ENCODE measurements around the gene IRF7.
A peak's percentile ranks its signal among the peaks of the same experiment; 100 is the strongest.
"Not testable (repeated sequence)": the region's sequence is repeated elsewhere in the genome, so short reads cannot be mapped to it uniquely, and the experiment has no call there.

Gene IRF7

DNA sequence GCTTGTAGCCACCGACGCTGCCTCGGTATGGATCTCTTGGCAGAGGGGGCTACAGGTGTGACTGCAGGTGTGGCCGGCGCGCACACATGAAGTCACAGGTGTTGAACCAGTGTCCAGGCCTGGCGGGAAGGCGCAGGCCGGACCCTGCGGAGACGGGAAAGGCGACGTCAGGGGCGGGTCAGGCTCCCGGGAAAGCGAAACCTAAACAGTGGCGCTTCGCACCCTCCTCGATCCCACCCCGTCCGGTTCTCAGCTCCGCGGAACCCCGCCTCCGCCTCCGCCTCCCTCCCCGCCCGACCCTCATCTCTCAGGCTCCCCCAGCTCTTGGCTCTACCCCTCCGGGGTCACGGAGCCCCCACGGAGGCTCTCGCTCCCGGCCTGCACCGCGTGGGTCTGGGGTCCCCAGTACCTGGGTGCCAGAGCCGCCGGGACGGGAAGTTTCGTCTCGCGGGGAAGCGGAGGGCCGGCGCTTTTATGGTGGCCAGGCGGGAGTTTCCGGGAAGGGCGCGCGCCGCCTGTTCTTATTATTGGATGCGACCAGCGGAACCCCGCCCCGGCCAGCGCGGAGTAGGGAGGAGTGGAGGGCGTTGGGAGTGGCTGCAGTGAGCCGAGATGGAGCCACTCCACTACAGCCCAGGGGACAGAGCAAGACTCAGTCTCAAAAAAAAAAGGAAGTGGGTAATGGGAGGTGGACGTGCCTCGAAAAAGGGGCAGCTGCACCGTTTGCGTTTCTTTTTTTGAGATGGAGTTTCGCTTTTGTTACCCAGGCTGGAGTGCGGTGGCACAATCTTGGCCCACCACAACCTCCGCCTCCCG, at the start of gene IRF7:
IRF7 (minus strand) TSS at position 447 of the 816 bp plus-strand sequence. CDS start 586 bp downstream, outside the sequence.
- DNase-seq (ENCODE audit: low read depth, low spot score), result peak; percentile 41

DNA sequence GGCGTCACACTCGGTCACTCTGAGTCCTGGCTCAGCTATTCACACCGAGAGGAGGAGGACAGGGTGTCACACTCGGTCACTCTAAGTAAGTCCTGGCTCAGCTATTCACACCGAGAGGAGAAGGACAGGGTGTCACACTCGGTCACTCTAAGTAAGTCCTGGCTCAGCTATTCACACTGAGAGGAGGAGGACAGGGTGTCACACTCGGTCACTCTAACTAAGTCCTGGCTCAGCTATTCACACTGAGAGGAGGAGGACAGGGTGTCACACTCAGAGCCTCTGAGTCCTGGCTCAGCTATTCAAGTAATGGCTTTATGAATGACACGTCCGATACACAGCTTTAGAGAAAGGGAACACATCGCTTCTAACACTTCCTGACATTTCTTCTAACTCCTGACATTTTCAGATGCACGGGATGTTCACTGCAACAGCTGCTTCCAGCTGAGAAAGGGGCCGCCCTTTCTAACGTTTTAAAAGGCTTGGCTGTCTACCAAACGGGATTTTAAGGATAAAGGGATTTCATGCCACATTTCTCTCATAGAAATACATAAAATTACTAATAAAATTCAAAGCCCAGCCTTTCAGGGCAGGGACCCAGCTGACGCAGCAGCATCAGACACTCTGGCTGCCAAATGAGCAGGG, 49.4 kb upstream of the IRF7 start:
- DNase-seq (ENCODE audit: low read depth, low spot score), result no peak

DNA sequence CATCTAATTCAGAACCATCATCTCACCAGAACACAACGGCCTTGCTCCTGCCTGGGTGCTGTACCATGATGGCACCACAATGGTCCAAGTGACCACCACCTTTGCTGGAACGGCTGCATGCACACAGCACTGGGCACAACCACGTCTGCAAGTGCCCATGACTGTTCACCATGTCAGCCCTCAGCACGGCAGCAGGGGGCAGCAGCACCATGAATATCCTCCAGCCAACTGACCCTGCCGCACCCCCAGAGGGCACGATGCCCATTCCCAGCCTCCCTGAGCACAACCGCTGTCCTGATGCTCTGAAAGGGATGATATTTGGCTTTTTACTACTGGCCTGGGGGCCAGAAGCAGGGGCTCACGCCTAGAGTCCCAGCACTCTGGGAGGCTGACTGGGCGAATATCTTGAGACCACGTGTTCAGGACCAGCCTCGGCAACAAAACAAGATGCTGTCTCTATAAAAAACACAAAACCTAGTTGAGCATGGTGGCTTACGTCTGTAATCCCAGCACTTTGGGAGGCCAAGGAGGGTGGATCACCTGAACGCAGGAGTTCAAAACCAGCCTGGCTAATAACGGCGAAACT, 47.0 kb upstream of the IRF7 start:
- DNase-seq (ENCODE audit: low read depth, low spot score), result no peak

- DNase-seq (ENCODE audit: low read depth, low spot score), result no peak
Measured at GRCh38 chr11:660681-661444, 45.1 kb upstream of the IRF7 start.

GRCh38 chr11:660281-660680, 44.5 kb upstream of the IRF7 start:
- DNase-seq (ENCODE audit: low read depth, low spot score), result no peak

GRCh38 chr11:659532-660085, 43.9 kb upstream of the IRF7 start:
- no peak for DNase-seq (ENCODE audit: low read depth, low spot score)

GRCh38 chr11:657691-658126, 42.0 kb upstream of the IRF7 start:
- no peak for DNase-seq (ENCODE audit: low read depth, low spot score)

DNA sequence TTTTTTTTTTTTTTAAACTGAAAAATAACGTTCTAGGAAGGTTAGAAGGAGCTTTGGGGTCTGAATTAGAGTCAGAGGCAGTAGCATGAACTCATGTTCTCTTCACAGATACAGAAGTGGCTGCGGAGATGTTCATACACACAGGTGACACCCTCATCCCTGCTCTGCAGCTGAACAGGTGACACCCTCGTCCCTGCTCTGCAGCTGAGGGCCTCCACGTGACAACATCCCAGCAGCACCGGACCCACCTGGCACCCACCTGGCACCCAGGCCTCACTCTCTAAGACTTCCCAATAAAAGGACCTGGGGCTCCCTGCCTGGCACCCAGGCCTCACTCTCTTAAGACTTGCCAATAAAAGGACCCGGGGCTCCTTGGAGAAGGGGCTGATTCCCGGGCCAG, 41.1 kb upstream of the IRF7 start:
- no peak for DNase-seq (ENCODE audit: low read depth, low spot score)

DNA sequence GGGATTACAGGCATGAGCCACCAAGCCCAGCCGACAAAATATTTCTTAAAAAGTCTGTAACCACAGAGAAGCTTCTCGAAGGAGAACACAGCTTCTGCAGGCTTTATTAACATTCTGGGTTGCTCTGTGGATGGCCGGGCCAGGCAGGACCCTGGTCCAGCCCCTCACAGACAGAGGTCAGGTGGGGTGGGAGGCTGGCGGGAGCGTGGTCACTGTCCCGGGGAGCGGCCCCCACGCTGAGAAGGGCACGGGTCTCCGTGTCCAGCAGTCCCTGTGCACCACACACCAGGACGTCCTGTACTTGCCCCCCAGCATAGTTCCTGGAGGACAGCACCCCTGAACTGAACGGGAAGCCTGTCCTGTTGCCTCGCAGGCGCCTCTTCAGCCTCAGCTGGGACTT, 40.7 kb upstream of the IRF7 start:
- no peak for DNase-seq (ENCODE audit: low read depth, low spot score)

DNA sequence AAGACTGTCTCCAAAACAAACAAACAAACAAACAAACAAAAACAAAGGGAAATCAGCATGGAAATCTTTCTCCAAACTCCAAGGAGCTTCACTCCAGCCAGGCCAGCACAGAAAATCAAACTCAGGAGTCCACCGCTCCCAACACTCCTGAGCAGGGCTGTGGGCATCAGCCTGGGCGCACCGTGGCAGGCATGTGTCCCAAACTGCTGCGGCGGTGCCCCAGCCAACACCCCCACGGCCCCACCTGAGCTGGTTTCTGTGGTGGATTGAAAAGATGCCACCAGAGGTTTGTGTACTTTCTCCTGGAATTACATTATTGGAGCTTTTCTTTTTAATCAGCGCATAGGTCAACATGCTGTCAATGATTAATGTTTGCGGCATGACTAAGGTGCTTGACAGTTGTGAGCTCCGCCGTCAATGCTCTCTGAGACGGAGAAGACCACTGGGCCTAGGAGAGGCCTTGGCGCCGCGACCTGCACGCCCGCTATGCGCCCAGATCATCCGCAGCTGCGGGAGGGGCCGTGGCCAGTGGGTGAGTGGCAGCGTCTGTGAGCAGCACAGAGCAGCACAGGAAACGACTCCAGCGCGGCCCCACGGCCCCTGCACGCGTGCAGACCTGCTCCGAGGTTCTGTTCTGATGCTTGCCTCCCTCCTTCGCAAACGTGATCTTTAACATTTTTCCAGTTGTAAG, 39.4 kb upstream of the IRF7 start:
- no peak for DNase-seq (ENCODE audit: low read depth, low spot score)

- not testable (repeated sequence) for DNase-seq (ENCODE audit: low read depth, low spot score)
Measured at GRCh38 chr11:654444-654843, 38.7 kb upstream of the IRF7 start.

DNA sequence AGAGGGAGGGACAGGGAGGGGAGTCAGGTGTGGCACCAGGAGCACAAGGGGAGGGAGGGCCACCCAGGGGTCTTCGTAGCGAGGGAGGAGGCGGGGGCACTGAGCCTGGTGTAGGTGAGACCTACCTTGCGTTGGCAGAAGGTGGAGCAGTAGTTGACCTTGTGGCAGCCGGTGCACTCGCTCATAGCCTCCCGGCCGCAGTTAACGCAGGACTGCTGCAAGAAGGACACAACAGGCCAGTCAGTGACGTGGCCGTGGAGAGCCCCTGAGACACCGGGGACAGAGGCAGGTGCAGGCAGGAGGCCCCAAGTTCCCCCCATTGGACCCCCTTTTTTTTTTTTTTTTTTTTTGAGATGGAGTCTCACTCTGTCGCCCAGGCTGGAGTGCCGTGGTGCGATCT, 38.1 kb upstream of the IRF7 start:
- DNase-seq (ENCODE audit: low read depth, low spot score), result no peak

DNA sequence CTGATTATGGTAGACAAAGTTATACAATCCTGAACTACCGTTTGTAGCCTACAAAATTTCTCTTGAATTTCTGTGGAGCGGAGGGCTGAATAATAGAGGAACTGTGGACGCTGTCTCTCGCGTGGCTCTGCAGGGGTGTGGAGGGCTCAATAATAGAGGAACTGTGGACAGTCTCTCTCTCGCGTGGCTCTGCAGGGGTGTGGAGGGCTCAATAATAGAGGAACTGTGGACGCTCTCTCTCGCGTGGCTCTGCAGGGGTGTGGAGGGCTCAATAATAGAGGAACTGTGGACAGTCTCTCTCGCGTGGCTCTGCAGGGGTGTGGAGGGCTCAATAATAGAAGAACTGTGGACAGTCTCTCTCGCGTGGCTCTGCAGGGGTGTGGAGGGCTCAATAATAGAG, 37.4 kb upstream of the IRF7 start:
- DNase-seq (ENCODE audit: low read depth, low spot score), result not testable (repeated sequence)

DNA sequence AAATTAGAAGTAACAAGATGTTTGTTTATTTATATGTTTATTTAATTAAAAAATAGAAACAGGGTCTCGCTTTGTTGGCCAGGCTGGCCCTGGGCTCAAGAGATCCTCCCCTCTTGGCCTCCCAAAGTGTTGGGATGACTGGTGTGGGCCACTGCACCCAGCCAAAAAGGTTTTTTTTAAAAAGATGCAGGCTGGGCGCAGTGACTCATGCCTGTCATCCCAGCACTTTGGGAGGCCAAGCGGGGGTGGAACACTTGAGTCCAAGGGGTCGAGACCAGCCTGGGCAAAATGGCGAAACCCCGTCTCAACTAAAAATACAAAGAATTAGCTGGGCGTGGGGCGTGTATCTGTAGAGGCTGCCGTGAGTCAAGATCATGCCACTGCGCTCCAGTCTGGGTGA, 34.7 kb upstream of the IRF7 start:
- no peak for DNase-seq (ENCODE audit: low read depth, low spot score)

DNA sequence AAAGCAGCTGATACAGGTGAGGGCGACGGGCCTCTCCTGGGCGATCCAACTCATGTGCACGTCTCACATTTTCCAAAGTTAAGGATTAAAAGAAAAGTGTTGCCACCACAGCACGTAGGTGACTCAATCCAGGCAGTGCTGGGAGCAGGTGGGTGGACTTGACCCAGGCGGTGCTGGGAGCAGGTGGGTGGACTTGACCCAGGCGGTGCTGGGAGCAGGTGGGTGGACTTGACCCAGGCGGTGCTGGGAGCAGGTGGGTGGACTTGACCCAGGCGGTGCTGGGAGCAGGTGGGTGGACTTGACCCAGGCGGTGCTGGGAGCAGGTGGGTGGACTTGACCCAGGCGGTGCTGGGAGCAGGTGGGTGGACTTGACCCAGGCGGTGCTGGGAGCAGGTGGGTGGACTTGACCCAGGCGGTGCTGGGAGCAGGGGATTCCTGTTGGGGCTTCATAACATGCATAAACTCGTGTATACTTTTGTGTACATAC, 32.0 kb upstream of the IRF7 start:
- not testable (repeated sequence) for DNase-seq (ENCODE audit: low read depth, low spot score)

DNA sequence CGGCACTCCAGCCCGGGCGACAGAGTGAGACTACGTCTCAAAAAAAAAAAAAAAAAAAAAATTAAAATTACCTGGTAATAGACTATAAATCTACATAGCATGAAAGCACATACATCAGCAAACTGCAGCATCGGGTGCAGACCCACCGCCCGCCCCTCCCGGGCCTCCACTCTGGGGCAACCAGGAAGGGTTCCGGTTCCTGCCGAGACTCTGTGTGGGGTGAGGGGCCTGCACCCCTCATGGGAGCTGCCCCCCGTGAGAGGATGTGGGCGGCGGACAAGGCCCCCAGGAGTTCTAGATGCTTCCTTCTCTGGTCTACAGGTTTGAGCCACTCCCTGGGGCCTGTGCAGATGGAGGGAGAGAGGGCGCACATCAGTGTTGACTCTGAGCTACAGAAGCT, 30.5 kb upstream of the IRF7 start:
- no peak for DNase-seq (ENCODE audit: low read depth, low spot score)

- no peak for DNase-seq (ENCODE audit: low read depth, low spot score)
Measured at GRCh38 chr11:645536-645935, 29.8 kb upstream of the IRF7 start.

DNA sequence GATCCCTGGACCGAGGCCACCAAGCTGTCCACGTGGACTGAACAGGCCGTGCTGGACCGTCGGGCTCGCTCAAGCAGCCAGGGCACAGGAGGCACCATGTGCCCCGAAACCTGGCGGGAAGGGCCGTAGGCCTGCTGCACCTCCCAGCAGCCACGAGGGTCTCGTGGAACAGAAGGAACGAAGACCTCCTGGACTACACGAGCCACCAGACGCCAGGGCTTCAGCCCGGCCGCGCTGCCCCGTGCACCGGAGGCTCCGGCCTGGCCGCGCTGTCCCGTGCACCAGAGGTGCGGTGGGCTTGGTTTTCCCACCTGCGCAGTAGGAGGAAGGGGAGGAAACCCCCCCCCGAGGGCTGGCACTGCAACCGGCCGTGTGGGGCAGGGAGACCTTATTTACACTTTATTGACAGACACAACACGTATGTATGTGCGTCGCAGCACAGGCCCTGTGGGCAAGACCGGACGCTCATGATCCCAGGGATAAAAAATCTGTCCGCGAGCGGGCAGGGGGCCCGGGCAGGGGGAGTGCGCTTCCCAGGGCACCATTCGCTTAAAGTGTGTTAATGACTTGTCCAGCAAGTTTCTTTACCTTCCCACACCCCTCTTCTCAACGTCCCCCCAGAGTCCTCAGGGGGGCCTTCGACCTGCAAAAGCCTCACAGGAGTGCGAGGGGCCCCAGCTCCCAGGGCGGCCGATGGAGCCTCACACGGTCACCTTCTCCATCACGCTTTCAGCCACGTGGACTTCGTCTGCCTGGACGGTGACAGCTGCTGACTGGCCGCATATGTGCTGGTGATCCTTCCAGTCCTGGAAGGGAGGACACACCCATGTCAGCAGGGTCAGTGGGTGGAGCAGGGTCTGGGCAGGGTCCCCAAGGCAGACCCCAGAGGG, 28.3 kb upstream of the IRF7 start:
- no peak for DNase-seq (ENCODE audit: low read depth, low spot score)

DNA sequence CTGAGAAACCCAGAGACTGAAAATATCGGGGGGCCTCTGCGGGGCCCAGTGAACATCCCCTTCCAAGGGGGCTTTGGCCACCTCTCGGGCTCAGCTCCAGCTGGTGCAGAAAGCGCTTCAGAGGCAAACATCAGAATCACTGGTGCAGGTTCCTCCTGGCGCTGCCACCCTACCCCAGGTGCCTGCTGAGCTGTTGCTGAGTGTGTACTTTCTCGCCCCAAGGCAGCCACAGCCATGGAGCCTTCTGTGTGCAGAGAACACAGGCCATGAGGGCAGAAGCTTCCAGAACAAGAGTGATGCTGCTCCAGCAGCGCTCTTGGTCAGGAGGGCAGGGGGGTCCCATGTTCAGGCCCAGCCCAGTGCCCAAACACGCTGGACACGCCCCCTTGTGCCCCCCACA, 27.6 kb upstream of the IRF7 start:
- DNase-seq (ENCODE audit: low read depth, low spot score), result no peak

GRCh38 chr11:641806-642370, 26.1 kb upstream of the IRF7 start:
- no peak for DNase-seq (ENCODE audit: low read depth, low spot score)
